ENCODE data around the gene NDUFA11. TPM values are rescaled to one million over a fixed set of nuclear protein-coding genes. Genes with fewer than 3 reads are reported as not detected.
A peak's percentile ranks its signal among the peaks of the same experiment; 100 is the strongest.

Gene NDUFA11
- total and polyA plus RNA-seq, 2 of the 13 experiments (the other 11 are each of a cell fraction or from before 2014, with no cell fraction given): 286 to 378 TPM

- TF ChIP-seq ZBTB33 (CRISPR knock-in tag; IDR thresholded peaks at IDR 0.05): peak; percentile 43; the same call in 1 of the 2 replicates
- TF ChIP-seq ZC3H4 (CRISPR knock-in tag; IDR thresholded peaks at IDR 0.05; ENCODE audit: borderline replicate concordance): no peak
- TF ChIP-seq NR2F6 (IDR thresholded peaks at IDR 0.05): peak; percentile 56; the same call in 1 of the 2 replicates
- peak; percentile 53 for TF ChIP-seq NR2F6 (CRISPR knock-in tag; IDR thresholded peaks at IDR 0.05)
- no peak; the same call in 1 of the 2 replicates for TF ChIP-seq ZHX2 (IDR thresholded peaks at IDR 0.05; ENCODE audit: low read depth)
- no peak for TF ChIP-seq ZHX2 (CRISPR knock-in tag; IDR thresholded peaks at IDR 0.05; ENCODE audit: borderline replicate concordance)
- TF ChIP-seq NCOR1 (IDR thresholded peaks at IDR 0.05; ENCODE audit: borderline replicate concordance, low read length): peak; percentile 77; the same call in 1 of the 2 replicates
- 0 out of 2 replicates have a peak, but pooled peaks have one; percentile 48 for TF ChIP-seq ZNF441 (CRISPR knock-in tag; IDR thresholded peaks at IDR 0.05; ENCODE audit: borderline replicate concordance)
- TF ChIP-seq ATF1 (CRISPR knock-in tag; IDR thresholded peaks at IDR 0.05): no peak
- peak; percentile 80; the same call in 1 of the 2 replicates for TF ChIP-seq MAX (IDR thresholded peaks at IDR 0.05)
- TF ChIP-seq ZNF782 (CRISPR knock-in tag; IDR thresholded peaks at IDR 0.05; ENCODE audit: borderline replicate concordance): no peak
- TF ChIP-seq DBP (CRISPR knock-in tag; IDR thresholded peaks at IDR 0.05; ENCODE audit: not compliant biosample characterization): no peak
- TF ChIP-seq ZUFSP (CRISPR knock-in tag; IDR thresholded peaks at IDR 0.05; ENCODE audit: borderline replicate concordance): no peak
- TF ChIP-seq SALL2 (CRISPR knock-in tag; IDR thresholded peaks at IDR 0.05): no peak
- peak; percentile 33; the same call in 1 of the 2 replicates for TF ChIP-seq E2F1 (CRISPR knock-in tag; IDR thresholded peaks at IDR 0.05)
- no peak for TF ChIP-seq MBNL3 (CRISPR knock-in tag; conservative IDR thresholded peaks at IDR 0.05)
Measured at GRCh38 chr19:5880604-5881078, 22.9 kb downstream of the NDUFA11 start (continued).
